ENCODE data around the gene FBXO31.
"Not testable (repeated sequence)": the region's sequence is repeated elsewhere in the genome, so short reads cannot be mapped to it uniquely, and the experiment has no call there.

FBXO31 gene

GRCh38 chr16:87387942-87388817 lies 4.6 kb upstream of the FBXO31 start:
- DNase-seq (ENCODE audit: low read depth in 2 of 2), result peak; percentile 61 to 71

GRCh38 chr16:87384875-87385167 lies 1.2 kb upstream of the FBXO31 start:
- DNase-seq (ENCODE audit: low read depth in 2 of 2), result not testable (repeated sequence)

GRCh38 chr16:87384162-87384874 lies 742 bp upstream of the FBXO31 start:
- DNase-seq (ENCODE audit: low read depth in 2 of 2), result no peak

- DNase-seq (ENCODE audit: low read depth in 2 of 2), result no peak
These were observed 1.4 kb downstream of the FBXO31 start for GRCh38 chr16:87382023-87382785.

- DNase-seq (ENCODE audit: low read depth in 2 of 2), result no peak
These were observed 2.7 kb downstream of the FBXO31 start for GRCh38 chr16:87380881-87381280.

- no peak for DNase-seq (ENCODE audit: low read depth in 2 of 2)
These were observed 3.2 kb downstream of the FBXO31 start for GRCh38 chr16:87380403-87380802.

- DNase-seq (ENCODE audit: low read depth in 2 of 2), result not testable (repeated sequence)
These were observed 4.2 kb downstream of the FBXO31 start for GRCh38 chr16:87379312-87379752.

- DNase-seq (ENCODE audit: low read depth in 2 of 2), result no peak
These were observed 6.9 kb downstream of the FBXO31 start for GRCh38 chr16:87376660-87377059.

- DNase-seq (ENCODE audit: low read depth in 2 of 2), result no peak
These were observed 8.0 kb downstream of the FBXO31 start for GRCh38 chr16:87375426-87376135.

- DNase-seq (ENCODE audit: low read depth in 2 of 2), result no peak
These were observed 9.3 kb downstream of the FBXO31 start for GRCh38 chr16:87374313-87374712.

GRCh38 chr16:87372305-87372704 lies 11.3 kb downstream of the FBXO31 start:
- no peak for DNase-seq (ENCODE audit: low read depth in 2 of 2)

- DNase-seq (ENCODE audit: low read depth in 2 of 2), result no peak
These were observed 12.2 kb downstream of the FBXO31 start for GRCh38 chr16:87371261-87371866.

- DNase-seq (ENCODE audit: low read depth in 2 of 2), result no peak
These were observed 13.5 kb downstream of the FBXO31 start for GRCh38 chr16:87369796-87370719.

GRCh38 chr16:87369117-87369765 lies 14.3 kb downstream of the FBXO31 start:
- no peak for DNase-seq (ENCODE audit: low read depth in 2 of 2)

- DNase-seq (ENCODE audit: low read depth in 2 of 2), result no peak
These were observed 15.4 kb downstream of the FBXO31 start for GRCh38 chr16:87368029-87368770.

- DNase-seq (ENCODE audit: low read depth in 2 of 2), result no peak
These were observed 16.0 kb downstream of the FBXO31 start for GRCh38 chr16:87367529-87367928.

- no peak for DNase-seq (ENCODE audit: low read depth in 2 of 2)
These were observed 16.6 kb downstream of the FBXO31 start for GRCh38 chr16:87366930-87367329.

- no peak for DNase-seq (ENCODE audit: low read depth in 2 of 2)
These were observed 17.3 kb downstream of the FBXO31 start for GRCh38 chr16:87366288-87366687.
